ENCODE results near the gene ZSCAN4.

DNA sequence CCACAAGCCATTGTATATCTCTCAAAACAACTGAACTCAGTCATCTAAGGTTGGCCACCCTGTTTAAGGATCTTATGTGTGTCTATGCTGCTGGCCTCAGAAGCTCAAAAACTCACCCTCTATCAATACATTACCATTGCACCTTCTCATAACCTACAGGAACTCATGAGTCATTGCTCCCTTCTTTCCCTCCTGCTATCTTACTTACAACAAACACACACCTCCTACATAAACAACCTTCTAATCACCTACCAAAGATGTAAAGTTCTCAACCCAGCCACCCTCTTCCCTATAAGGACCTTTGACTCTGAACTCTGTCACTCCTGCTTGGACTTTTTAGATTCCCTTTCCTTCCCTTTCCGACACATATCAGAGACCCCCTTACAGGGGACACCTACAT lies 13.3 kb upstream of the ZSCAN4 start:
- TF ChIP-seq POLR2A (IDR thresholded peaks at IDR 0.05; ENCODE audit: low read length) = no peak
- TF ChIP-seq RFX5 (IDR thresholded peaks at IDR 0.05) = no peak
- no peak for TF ChIP-seq SMC3 (IDR thresholded peaks at IDR 0.05)
- TF ChIP-seq, protein P1, sequence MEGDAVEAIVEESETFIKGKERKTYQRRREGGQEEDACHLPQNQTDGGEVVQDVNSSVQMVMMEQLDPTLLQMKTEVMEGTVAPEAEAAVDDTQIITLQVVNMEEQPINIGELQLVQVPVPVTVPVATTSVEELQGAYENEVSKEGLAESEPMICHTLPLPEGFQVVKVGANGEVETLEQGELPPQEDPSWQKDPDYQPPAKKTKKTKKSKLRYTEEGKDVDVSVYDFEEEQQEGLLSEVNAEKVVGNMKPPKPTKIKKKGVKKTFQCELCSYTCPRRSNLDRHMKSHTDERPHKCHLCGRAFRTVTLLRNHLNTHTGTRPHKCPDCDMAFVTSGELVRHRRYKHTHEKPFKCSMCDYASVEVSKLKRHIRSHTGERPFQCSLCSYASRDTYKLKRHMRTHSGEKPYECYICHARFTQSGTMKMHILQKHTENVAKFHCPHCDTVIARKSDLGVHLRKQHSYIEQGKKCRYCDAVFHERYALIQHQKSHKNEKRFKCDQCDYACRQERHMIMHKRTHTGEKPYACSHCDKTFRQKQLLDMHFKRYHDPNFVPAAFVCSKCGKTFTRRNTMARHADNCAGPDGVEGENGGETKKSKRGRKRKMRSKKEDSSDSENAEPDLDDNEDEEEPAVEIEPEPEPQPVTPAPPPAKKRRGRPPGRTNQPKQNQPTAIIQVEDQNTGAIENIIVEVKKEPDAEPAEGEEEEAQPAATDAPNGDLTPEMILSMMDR (IDR thresholded peaks at IDR 0.05) = no peak
- TF ChIP-seq RCOR1 (IDR thresholded peaks at IDR 0.05; ENCODE audit: low read depth, low read length) = no peak
- TF ChIP-seq ZFP36 (IDR thresholded peaks at IDR 0.05; ENCODE audit: borderline replicate concordance, partially characterized antibody) = no peak

All from A549 (cell line).